COLO668 (cell line): ENCODE measurements around the gene RSBN1L.

Experiments used
- DNase-seq: peaks from one replicate; lab custom pipeline; 2025; ENCODE audit not compliant: unreplicated experiment; lab: John Stamatoyannopoulos, UW

Gene RSBN1L

DNA sequence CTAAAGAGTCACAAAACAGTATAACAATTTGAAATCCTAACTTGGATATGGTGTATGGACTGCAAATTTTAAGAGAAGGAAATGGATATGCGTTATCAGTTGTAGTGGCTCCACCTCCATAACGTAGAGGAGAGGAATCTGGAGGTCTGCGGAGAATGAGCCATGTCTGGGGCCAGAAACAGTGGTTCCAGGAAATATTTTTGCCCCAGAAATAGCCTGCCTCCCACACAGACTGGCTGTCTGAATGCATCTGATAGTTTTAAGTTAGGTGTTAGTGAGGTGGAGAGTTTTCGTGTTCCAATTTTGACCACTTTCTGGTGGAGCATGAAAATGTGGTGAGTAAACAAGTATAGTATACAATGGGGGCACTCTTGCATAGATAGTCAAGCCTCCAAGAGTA lies 103.9 kb downstream of the RSBN1L start:
- no peak for DNase-seq

DNA sequence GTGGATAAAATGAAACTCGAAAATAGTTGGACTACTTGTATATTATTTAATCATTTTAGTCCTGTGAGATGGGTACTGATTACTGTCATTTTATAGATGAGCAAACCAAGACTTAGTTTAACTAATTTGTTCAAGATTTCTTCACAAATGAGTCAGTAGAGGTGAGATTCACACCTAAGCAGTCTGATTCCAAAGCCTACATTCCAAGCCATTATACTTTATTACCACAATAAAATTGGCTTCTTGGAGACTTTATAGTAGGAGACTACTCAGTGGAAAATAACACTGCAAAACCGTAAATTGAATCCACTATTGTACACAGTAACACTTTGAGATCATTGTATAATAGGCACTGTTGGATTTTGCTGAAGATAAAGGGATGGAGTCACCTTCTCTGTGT lies 104.5 kb downstream of the RSBN1L start:
- DNase-seq = no peak

DNA sequence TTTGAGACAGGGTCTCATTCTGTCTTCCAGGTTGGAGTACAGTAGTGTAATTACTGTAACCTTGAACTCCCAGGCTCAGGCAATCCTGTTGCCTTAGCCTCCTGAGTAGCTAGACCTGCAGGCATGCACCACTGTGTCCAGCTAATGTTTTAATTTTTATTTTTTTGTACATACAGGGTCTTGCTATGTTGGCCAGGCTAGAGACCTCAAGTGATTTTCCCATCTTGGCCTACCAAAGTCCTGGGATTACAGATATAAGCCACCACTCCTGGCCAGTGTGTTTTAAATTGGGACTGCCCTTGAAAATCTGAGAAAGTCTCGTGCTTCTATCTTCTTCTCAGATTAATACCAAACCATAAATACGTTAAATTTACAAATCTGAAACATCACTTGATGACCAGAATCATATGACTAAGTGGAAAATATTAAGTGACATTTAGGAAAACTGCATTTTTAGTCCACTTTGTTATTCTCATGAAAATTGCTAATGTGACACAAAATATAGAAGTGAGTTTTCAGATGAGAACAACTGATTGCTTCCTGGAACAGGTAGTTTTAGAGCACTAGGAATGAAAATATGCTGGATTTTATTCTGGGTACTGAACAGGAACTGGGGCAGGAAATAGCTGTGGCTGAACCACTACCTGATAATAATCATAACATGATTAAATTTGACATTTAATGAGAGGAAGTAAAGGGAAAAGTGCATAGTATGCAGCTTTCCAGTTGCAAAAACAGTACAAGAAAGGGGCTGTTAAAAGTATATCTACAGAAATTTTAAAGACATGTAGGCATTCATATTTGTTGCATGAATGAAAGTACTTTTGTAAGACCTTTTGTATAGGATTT lies 106.5 kb downstream of the RSBN1L start:
- no peak for DNase-seq

- no peak for DNase-seq
Observed at GRCh38 chr7:77806425-77806824, 110.2 kb downstream of the RSBN1L start.

- no peak for DNase-seq
Observed at GRCh38 chr7:77808517-77808916, 112.3 kb downstream of the RSBN1L start.

DNA sequence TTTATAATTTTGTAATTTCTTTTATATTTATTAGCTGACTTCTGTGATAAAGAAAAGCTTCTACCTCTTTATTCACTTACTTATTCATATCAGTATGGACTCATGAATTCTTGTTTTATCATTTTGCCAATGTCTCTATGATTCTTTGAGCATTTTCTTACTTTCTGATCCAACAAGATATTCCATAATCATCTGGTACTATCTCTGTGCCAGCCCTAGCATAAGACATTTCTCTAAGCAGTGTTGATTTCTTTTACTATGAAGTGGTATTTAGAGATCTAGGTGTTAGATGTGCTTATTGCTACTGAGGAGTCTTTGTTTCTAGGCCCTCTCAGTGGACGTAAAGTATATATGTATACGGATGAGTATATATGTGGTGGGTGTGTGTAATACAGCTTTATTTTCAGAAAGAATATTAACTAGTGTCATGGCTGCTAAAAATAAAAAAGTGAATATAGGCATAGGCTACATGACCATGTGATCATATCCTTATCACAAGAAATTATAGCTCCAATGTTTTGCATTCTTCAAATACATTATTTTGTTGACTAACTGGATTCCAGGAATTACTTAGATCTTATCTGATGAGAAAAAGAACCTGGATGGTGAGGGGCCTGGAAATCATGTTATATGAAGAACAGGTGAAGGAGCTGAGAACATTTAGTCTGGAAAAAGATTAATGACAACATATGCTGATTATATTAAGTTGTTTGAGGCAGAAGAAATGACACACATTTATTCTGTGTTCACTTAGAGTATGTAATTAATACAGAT lies 115.4 kb downstream of the RSBN1L start:
- DNase-seq = no peak

DNA sequence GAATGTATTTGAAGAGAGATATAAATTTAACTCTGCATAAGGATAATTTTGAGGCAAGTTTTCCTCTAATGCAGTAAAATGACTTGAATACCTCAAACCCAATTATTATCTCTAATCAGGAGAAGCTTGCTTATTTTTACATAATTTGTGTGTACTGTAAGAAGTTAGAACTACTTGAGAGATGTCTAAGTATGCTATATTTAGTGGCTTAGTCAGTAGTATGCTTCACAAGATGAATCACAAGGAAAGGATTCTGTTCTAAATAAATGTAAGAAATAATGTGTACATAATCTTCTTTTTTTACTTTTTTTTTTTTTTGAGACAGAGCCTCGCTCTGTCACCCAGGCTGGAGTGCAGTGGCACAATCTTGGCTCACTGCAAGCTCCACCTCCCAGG lies 116.0 kb downstream of the RSBN1L start:
- DNase-seq = no peak

- no peak for DNase-seq
Observed at GRCh38 chr7:77813180-77813579, 116.9 kb downstream of the RSBN1L start.

DNA sequence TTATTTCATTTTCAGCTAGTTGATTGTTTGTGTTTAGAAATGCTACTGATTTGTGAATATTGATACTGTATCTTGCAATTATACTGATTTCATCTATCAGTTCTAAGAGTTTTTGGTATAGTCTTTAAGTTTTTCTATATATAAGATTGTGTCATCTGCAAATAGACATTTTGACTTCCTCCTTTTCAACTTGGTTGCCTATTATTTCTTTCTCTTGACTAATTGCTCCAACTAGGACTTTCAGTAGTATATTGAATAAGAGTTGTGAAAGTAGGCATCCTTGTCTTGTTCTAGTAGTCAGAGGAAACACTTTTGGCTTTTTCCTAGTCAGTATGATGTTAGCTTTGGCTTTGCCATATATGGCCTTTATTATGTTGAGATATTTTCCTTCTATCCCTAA lies 122.8 kb downstream of the RSBN1L start:
- DNase-seq = no peak

- no peak for DNase-seq
Observed at GRCh38 chr7:77820967-77821366, 124.7 kb downstream of the RSBN1L start.

DNA sequence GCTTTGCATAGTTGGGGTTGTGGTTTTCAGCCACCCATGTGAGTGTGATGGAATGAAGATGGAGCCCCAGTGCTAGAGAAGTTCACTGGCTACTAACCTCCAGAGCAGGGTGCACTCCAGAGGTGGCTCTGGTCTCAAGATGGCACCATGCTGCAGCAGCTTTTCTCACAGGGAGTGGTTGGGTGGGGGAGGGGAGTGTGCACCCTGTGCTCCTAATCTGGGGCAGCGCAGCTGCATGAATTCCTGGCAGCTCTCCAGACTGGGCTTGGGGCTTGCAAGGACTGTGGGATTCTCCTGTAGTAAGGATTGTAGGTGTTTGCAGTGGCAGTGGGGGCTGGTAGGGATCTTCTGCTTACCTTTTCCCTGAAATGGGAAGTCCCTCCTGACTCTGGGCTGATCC lies 126.0 kb downstream of the RSBN1L start:
- peak; percentile 11 for DNase-seq

- DNase-seq = no peak
Observed at GRCh38 chr7:77823787-77824186, 127.5 kb downstream of the RSBN1L start.

DNA sequence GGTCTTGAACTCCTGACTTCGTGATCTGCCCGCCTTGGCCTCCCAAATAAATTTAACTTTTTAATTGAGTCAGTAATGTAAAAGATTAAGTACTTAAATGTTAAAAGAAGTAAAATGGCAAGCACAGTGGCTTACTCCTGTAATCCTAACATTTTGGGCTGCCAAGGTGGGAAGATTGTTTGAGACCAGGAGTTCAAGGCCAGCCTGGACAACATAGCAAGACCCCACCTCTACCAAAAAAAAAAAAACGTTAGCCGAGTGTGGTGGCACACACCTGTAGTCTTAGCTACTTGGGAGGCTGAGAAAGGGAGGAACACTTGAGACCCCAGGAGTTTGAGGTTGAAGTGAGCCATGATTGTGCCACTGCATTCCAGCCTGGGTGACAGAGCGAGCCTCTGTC lies 128.4 kb downstream of the RSBN1L start:
- no peak for DNase-seq

DNA sequence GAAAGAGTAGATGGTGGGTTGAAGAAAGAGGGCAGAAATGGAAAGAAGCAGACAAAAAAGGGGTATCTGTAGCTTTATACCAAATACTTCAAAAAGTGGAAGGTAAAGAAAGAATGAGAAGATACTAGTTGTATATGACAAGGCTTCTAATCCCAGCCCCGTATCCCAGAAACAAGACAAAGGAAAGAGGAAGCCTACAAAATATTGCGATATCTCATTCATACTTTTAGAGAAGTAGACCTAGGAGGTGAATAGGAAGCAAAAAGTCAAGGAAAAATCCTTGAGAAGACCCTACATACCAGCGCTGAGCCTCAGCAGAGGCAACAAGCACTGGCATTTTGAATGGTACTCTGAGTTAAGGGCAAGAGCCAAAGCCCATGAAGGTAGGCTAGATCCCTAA lies 128.9 kb downstream of the RSBN1L start:
- no peak for DNase-seq

GRCh38 chr7:77826300-77826699 lies 130.0 kb downstream of the RSBN1L start:
- no peak for DNase-seq

DNA sequence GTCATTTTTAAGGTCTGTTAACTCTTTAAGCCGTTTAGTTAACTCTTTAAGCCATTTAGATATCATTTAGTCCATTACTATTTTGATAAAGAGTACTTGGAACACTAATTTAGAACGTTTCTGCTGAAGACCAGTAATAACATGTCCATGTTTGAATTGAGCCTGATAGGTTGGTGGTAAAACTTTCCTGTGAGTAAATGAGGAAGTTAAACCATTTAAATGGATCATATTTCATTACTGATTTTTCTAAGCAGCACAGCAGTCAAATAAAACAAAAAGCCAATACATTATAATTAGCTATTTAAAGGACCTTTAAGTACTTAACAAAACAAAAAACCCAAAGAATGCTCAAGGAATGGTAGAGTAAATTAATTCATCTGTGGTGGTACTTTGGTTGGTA lies 131.7 kb downstream of the RSBN1L start:
- no peak for DNase-seq

DNA sequence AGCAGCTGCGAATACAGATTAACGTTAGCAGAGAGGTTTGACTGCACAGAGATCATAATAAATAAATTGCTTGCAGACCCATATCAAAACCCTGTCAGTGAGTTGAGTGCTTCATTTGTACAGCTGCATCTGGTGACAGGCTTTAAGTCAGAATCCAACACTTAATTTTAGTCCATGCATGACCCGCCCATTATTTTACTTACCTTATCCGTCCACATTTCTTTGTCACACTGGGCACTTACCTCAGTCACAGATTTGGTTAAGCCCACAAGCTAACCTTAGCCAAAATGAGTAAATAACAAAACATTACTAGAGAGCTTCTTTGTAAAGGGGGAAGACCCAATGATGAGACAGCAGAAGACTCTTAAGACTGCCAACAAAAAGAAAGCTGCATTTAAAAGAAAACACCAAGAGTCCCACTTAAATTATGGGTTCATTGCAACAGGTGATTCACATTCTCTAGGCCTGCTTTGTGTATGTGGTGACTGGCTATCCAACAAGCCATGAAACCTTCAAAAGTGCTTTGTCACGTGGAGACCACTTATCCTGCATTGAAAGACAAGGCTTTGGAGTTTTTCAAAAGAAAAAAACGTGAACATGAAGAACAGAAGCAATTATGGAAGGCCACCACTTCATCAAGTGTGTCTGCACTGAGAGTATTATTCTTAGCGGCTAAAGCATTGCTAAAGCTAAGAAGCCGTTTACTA lies 134.5 kb downstream of the RSBN1L start:
- peak; percentile 12 for DNase-seq

- no peak for DNase-seq
Observed at GRCh38 chr7:77831481-77831880, 135.2 kb downstream of the RSBN1L start.

- DNase-seq = no peak
Observed at GRCh38 chr7:77831953-77832352, 135.7 kb downstream of the RSBN1L start.
